NCI-H2227 treated with DMSO at 0.1 percent for 48 hours (cell line): ENCODE results near the gene ZNF311.

Source experiments
- DNase-seq: peaks from one replicate; lab custom pipeline; 2025; lab: John Stamatoyannopoulos, UW

Gene ZNF311

DNA sequence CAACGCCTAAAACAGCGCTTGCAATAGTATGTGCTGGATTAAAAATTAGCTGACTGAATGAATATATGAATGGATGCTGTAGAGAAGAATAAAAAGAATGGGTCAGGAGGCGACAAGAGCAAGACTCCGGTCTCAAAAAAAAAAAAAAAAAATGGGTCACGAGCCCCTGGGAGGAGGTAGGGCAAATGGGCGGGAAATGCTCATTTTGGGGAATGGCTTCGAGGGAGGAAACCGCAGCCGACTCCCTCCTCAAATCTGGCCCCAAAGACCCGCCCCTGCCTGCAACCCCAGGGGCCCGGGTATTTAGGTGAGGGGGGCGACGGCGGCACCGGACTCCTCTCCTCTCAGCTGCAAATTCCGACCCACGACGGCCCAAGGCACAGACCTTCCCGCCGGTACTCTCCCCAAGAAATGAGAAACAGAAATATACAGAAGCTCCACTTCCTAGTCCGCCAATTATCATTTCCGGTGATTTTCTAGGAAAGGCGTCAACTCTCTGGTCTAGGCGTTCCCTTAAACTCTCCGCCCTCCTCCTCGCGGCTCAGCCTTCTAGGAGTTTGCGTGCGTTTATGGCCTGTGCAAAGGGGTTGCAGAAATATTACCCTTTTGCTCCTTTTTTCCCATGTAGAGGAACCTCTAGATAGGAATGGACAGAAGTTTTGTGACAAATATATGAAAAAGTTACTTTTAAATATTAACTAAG is at the start of gene ZNF311:
Gene ZNF311 (minus strand): TSS at position 133 of the 703 bp plus-strand sequence. CDS start 1,361 bp downstream, outside the sequence.
- peak; percentile 95 for DNase-seq

DNA sequence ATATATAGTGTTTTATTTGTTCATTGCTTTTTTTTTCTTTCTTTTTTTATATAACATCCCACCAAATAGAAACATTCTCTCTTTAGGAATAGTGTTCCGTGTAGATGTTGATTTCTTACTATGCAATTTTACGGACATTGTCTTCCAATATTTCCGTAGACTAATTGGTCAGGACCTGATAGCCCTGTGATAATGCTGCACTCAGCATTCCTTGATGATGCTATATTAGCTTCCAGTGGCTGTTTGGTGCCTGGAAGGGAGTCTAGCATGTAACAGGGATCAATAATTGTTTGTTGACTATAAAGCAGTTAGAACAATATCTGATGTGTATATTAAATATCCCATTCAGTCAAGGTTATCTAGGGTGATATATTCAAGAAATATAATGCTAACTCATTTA is 46.6 kb upstream of the ZNF311 start:
- DNase-seq, result no peak

DNA sequence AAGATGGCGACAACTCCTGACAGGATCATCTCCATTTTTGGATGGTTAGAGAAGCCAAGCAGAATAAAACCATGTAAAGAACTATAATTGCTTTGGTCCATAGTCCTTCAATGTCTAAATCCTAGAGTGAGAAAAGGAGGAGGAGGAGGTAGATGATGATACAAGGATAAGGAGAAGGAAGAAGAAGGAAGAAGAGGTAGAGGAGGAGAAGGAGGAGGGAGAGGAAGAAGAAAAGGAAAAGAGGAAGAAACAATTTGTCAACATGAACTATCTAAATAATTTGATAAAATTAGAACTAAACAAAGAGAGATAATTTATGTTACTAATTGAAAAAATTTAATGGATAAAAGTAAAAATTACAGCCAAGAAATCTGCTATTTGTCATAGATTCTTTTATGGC is 40.0 kb upstream of the ZNF311 start, which contains the start of gene OR2W1:
Gene OR2W1 (minus strand): TSS at position 101 of the 400 bp plus-strand sequence. CDS start 0 bp downstream, at position 101.
- DNase-seq, result no peak

DNA sequence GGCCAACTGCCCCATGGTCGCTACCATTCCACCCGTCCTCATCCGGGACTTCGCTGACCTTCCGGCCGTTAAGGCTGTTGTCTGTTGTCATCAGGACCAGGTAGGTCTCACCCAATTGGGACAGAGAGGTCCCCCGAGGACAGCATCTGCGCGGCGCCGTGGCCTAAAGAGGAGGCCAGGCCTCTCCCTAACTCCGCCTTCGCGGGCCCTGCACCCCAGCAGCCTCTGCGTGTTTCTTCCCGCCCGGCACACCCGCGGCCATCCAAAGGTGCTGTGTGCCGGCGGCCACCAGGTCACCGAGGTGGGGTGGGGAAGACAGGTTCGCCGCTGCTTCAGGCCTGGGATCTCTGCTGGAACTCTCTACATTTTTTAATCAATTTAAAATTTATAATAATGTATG is 30.8 kb upstream of the ZNF311 start:
- DNase-seq, result no peak

DNA sequence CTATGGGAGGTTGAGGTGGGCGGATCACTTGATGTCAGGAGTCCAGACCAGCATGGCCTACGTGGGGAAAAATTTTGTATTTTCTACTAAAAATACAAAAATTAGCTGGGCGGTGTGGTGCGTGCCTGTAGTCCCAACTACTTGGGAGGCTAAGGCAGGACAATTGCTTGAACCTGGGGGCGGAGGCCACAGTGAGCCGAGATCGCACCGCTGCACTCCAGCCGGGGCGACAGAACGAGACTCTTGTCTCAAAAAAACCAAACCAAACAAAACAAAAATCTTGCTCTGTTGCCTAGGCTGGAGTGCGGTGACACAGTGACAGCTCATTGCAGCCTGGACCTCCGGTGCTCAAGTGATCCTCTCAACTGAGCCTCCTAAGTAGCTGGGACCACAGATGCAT is 23.7 kb upstream of the ZNF311 start:
- DNase-seq, result no peak

DNA sequence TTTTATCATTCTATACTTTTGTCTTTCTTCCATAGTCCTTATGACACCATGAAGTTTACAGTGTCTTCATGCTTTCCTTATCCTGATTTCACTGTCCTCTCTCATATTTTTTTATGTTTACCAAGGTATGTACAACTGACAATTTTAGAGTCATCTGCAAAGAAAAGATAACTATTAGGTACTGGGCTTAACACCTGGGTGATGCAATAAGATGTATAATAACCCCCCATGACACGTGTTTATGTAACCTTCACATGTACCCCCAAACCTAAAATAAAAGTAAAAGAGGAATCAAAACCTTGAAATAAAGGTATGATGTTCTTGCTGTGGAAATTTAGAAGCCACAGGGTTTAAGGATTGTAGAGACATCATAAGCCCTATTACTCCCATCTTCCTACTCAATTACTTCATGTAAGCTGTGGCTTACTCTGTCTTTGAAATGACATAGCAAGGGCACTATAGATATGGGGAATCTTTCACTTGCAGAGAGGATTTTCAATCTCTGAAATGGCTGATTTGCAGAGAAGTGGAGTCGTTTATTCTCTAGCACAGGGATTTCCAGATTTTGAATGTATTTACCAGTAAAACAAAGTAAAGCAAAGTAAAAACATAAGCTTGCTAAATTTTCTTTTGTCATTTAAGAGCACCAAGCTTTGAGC is 20.9 kb upstream of the ZNF311 start:
- no peak for DNase-seq

DNA sequence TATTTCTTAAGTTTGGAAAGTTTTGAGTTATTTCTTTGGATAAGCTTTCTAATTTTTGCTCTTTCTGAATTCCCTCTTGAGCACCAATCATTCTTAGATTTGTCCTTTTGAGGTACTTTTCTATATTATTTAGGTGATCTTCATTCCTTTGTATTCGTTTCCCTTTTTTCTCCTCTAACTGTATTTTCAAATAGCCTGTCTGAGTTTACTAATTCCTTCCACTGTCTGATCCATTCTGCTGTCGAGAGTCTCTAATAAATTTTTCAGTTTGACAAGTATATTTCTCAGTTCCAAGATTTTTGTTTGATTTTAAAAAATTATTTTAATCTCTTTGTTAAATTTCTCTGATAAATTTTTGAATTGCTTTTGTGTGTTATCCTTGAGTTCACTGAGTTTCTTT is 16.3 kb upstream of the ZNF311 start:
- no peak for DNase-seq

DNA sequence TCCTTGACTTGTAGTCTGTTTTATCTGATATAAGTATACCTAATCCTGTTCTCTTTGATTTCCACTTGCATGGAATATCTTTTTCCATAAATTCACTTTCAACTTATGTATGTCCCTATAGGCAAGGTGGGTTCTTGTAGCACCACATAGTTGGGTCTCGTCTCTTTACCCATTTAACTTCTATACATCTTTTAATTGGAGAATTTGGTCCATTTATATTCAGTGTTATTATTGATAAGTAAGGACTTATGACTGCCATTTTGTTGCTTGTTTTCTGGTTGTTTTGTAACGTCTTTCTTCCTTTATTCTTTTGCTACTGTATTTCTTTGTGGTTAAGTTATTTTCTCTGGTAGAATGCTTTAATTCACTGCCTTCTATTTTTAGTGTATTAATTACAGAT is 14.5 kb upstream of the ZNF311 start:
- no peak for DNase-seq

DNA sequence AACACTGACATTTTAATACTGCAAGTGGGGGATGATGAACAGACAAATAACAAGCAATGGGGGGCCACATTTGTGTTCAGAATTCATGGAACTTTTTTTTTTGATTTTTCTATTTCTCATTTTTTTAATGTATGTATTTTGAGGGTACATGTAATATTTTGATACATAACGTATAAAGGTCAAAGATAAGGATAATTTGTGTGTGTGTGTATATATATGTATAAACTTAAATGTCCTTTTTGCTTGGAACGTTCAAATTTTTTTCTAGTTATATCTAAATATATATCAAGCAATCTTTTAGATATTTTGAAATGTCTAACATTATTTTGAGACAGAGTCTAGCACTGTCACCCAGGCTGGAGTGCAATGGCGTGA is 12.3 kb upstream of the ZNF311 start:
- no peak for DNase-seq

DNA sequence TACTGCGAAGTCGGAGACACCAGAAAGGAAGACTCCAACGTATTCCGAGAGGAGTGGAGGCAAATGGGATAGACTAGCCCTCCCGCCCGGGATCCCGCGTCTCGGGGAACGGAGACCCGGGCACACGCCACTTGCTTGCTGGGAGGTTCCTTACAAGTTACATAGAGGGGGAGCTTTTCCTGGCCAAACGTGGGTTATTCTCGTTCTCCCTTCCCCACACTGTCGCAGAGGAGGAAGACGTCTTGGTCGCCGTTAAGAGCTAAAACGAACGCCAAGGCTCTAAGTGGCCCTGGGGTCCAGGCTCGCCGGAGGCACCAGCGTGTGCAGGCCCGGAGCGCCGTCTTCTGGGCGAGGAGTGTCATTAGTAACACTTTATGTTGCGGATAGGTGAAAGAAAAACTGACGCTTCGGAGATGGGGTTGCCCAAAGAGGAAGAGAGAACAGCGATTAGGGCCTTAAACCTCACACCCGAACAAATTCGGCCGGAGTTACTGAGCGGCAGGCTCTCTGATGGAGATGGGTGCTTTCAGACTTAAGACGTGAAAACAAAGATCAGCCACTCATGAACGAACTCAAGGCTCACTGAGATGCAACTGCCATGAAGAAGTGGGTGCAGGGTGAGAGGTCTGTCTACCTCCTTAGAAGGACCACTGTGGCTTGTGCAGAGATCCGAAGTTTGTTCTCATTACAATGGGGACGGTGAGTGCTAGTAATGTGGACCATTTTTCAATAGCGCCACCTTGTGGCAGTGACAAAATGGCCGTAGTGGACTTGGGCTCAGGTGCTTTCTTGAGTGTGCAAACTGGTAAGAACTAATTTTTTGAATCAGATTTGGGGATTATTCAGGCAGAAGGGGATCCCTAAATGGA is 11.7 kb upstream of the ZNF311 start:
- peak; percentile 87 for DNase-seq

DNA sequence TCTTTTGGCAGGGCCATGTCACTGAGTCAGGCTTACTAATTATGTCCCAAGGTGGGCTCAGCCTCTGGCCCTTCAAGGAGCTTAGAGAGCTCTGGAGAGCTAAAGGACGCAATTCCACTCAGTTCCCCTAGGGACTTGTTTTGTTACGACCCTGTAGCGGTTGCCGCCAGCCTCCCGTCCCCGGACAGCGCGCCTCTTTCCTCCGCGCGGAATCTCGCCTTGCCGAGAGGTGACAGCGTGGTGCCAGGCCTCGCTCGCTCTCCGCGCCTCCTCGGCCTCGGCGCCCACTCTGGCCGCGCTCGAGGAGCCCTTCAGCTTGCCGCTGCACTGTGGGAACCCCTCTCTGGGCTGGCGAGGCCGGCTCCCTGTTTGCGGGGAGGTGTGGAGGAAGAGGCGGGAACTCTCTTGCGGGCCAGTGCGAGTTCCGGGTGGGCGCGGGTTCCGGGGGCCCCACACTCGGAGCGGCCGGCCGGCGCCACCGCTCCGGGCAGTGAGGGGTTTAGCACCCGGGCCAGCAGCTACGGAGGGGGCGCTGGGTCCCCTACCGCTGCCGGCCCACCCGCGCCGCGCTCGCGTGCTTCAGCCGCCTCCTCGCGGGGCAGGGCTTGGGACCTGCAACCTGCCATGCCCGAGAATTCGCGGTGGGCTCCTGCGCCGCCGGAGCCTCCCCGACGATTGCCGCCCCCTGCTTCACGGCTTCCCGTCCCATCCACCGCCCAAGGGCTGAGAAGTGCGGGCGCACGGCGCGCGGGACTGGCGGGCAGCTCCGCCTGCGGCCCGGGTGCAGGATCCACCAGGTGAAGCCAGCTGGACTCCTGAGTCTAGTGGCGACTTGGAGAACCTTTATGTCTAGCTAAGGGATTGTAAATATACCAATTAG is 9.9 kb upstream of the ZNF311 start:
- DNase-seq, result no peak

DNA sequence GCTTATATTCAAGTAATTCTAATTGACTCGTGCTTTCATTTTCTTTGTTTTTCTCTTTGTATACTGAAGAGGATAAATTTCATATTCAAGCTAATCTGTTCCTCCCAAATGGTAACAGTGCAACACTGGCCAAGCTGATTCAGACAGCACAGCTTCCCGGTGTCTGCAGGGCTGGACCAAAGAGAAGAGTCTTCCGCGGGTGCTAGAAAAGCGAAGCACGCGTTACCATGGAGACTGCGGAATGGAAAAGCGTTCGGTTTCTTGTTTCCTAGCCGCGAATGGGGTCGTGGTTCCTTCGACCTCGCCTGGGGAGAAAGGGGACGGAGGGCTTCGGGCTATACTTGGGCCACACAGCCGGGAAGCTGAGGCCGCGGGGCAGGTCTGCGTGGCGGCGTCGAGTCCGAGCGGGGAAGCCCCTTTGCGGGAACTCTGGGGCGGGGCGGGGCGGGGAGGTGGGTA is 6.2 kb upstream of the ZNF311 start:
- peak; percentile 83 for DNase-seq

DNA sequence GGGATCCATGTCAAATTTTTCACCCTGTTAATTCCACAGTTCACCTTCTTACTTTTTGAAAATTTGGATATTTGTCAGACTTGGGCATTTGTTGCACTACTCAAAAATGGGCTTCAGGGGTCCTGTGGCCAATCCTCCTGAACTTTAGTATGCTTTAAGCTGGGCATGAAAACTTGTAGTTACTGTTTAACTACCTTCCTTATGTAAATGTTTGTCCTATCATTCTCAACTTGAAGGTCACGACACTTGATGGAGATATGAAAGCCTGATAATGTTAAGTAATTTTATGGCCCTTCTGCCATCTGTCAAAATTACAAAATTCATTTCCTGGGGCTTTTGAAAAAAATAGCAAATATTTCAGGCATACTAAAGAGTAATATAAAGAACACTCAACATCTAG is 4.2 kb upstream of the ZNF311 start:
- DNase-seq, result no peak

DNA sequence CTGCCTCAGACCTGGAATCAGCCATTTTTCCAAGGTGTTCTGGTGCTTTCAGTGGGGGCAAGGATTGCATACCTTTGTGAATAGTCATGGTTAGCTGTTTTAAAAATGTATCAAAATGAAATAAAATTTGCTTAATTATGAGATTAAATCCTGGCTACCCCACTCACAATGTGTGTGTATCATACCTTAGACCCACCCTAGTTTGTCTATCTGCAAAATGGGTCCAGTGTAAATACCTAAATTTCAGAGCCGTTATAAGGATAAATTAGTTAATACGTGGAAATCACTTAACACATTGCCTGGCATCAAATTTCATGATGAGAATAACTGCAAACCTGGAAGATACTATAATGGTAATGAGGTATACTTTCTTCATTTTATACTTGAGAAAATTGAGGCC is 3.0 kb upstream of the ZNF311 start:
- DNase-seq, result no peak

DNA sequence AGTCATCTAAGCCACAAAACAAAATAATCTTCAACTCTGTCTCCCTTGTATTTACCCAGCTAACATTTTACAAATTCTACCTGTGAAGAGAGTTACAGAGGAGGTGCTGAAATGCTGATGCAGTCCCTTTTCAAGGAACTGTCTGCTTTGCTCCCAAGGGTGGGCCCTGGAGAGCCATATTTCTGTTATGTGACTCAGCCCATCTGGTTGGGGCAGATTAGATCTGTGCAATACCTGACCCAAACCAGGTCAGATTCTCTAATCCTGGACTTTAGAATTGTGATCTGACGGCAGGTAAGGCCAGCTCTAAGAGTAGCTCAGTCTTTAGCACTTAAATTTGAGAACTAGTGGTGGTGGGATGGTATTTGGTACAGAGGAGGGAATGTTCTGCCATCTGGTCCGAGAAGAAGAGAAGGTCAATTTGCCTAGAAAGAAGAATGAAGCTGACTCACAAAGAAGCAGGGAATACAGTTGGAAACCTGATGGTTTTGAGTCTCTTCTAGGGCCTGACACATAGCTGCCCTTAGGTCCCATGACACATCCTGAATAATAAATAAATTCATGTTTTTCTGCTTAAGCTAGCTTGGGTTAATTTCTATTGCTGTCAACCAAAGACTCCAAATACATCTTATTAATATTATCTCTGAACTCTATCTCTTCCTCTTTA is 8.1 kb downstream of the ZNF311 start:
- no peak for DNase-seq

DNA sequence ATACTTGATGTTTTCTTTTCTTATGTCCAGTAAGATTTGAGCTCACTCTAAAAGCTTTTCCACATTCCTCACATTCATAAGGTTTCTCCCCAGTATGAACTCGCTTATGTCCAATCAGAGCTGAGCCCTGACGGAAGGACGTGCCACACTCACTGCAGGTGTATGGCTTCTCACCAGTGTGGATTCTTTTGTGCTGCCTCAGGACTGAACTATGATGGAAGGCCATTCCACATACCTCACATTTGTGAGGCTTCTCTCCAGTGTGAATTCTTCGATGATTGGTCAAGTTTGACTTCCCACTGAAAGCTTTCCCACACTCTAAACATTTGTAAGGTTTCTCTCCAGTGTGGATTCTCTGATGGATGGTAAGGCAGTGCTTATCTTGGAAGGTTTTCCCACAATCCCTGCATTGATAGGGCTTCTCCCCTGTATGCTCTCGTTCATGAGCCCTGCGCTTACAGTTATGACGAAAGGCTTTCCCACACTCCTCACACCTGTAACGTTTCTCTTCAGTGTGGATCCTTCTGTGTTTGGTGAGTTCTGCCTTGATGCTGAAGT is 9.9 kb downstream of the ZNF311 start:
- no peak for DNase-seq

DNA sequence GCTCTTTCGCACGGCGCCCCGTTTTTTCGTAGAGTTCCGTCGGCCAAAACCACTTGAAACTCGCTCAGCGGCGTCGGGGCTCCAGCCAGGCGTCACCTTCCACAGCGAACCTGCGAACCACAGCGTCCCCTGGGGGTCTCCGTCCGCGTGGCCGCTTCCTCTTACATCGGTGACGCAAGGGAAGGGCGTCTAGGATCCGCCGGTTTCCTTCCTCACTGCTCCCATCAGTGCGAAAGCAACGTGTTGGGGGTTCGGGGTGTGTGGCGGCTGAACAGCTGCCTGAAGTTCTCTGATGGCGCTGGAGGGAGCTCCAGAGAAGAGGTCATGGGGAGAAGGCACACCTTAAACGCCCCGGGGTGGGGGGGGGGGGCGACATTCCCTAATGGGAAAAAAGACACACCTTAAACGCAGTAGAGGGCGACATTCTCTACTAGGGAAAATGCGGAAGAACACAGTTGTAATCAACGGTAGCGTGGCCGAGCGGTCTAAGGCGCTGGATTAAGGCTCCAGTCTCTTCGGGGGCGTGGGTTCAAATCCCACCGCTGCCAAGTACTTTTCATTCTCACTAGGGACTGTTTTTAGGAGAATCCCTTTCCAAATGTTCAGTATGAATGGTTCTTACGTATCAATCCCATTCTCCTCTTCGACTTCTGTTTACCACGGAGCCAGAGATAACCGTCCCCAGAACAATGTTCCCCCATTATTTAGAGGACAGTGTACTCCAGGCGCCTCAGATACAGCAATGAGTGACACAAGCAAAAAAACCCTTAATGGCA is 16.4 kb downstream of the ZNF311 start:
- DNase-seq, result no peak

DNA sequence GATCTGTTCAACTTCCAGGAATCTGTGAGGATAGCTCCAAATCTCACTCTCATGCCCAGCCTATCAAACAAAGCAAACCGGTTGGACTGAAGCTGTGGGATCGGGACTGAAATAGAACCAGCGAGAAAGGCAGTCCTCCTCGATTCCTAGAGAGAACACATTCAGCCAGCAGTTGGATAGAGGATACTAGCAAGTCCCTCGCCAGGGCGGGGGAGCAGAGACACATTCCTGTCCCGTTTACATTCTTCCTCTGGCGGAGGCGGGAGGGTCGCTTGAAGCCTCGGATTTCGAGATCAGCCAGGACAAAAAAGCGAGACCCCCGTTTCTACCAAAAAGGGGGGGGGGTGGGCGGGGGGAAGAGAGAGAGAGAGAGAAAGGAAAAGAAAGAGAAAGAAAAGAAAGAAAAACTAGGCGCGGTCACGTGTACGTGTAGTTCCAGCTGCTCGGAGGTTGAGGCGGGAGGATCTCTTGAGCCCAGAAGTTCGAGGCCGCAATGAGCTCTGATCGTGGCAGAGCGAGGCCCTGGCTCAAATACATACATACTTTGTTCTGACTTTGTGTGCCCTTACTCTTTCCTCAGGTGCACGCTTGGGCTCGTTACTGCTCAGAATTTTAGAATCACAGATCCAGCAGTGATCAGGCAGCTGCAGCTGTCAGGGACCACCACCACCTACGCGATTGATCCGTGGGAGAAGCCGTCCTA is 19.5 kb downstream of the ZNF311 start:
- DNase-seq, result peak; percentile 95

DNA sequence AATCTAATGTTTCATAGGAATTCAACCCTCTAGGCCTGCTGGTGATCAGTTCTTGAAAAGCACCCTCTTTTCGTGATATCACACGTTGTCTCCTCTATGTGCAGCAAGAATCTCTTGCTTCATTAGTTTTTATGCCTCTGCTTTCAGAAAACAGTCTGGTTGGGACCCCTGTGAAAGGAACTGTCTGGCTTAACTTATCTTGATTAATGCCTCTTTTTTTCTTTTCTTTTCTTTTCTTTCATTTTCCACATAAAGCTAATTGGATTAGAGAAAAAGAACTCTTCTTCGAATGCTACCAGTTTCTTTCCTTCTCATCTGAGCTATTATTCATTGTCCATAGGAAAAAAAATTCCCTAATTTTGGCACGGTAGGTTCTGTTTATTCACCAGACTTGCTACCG is 21.3 kb downstream of the ZNF311 start:
- peak; percentile 6 for DNase-seq
